Measurements from ENCODE around the gene FAS. TPM values are rescaled to one million over a fixed set of nuclear protein-coding genes. Genes with fewer than 3 reads are reported as not detected.
A peak's percentile ranks its signal among the peaks of the same experiment; 100 is the strongest.

The FAS gene
- total RNA-seq, 1 experiment from 2014 or later, result 9.3 TPM

GRCh38 chr10:89029785-89030437, 39.3 kb downstream of the FAS start (continued):
- TF ChIP-seq REST (IDR thresholded peaks at IDR 0.05; ENCODE audit: low read depth) (no peak), JUND (IDR thresholded peaks at IDR 0.05) (no peak), ZNF274 (IDR thresholded peaks at IDR 0.05; ENCODE audit: low read depth, low read length) (no peak), EGR1 (IDR thresholded peaks at IDR 0.05; ENCODE audit: low read depth) (no peak), RAD21 (IDR thresholded peaks at IDR 0.05; ENCODE audit: low read depth) (peak; percentile 95), ZFX (IDR thresholded peaks at IDR 0.05) (no peak), CBX3 (IDR thresholded peaks at IDR 0.05; ENCODE audit: low read depth) (0 out of 2 replicates have a peak, but pooled peaks have one; percentile 40), SP1 (IDR thresholded peaks at IDR 0.05; ENCODE audit: low read depth) (no peak)

- no peak overlapping the region for H3K9ac ChIP-seq (ENCODE audit: low read length)
- POLR2A ChIA-PET, result interaction anchor here (0.6 kb wide), 1 partner anchor 15 kb away, joined by 3 read pairs; no protein-coding TSS in a partner anchor
- no peaks in the 10 kb centered on the region for H3K27me3 ChIP-seq (ENCODE audit: insufficient read depth, low read length)
- intact Hi-C loops (cut with micrococcal nuclease), result loop anchor here (1.0 kb wide), 2 partner anchors 183 to 187 kb away; no protein-coding TSS in a partner anchor
- peaks cover 11 to 17% of the 10 kb centered on the region in 2 experiments; a peak in 3 of 4 replicates for H3K4me1 ChIP-seq (ENCODE audit: control insufficient read depth in 1 of 2, insufficient read depth in 2 of 2, low read length in 2 of 2)
- CTCF ChIA-PET, result interaction anchor here (1.0 to 3.3 kb wide), 3 partner anchors 41 to 187 kb away, joined by 3 to 21 read pairs (median 4); partner anchors contain the start of gene FAS
- ATAC-seq (no peak), DNase-seq (ENCODE audit: low read depth, low spot score) (no peak)
- no peaks in the 10 kb centered on the region for H3K9me3 ChIP-seq (ENCODE audit: control insufficient read depth in 1 of 2, insufficient read depth in 1 of 2, low read depth in 1 of 2, low read length in 2 of 2)
- H3K4me3 ChIP-seq (replicated peaks in 1 of 2; ENCODE audit: low read depth in 1 of 2, low read length in 2 of 2), result no peak overlapping the region
- no peaks in the 10 kb centered on the region for H3K79me2 ChIP-seq (ENCODE audit: insufficient read depth, low read length)
- no TSS peak for BruUV-seq (replicated peaks)
- no peaks in the 10 kb centered on the region for H4K20me1 ChIP-seq (ENCODE audit: insufficient read depth)
- H2AFZ ChIP-seq (ENCODE audit: low read depth, low read length, poor library complexity, severe bottlenecking), result no peak overlapping the region
- no peak overlapping the region for H3K4me2 ChIP-seq (ENCODE audit: low read length)
- TF ChIP-seq POLR2AphosphoS5 (IDR thresholded peaks at IDR 0.05; ENCODE audit: low read depth, low read length) (no peak), CEBPB (IDR thresholded peaks at IDR 0.05; ENCODE audit: low read depth) (no peak), CBX3 (IDR thresholded peaks at IDR 0.05; ENCODE audit: low read depth) (no peak), EGR1 (IDR thresholded peaks at IDR 0.05; ENCODE audit: low read depth) (no peak), ZFX (IDR thresholded peaks at IDR 0.05) (no peak), SIN3A (IDR thresholded peaks at IDR 0.05; ENCODE audit: low read depth) (no peak), EZH2 (IDR thresholded peaks at IDR 0.05) (no peak), TCF7L2 (IDR thresholded peaks at IDR 0.05; ENCODE audit: borderline replicate concordance, extremely low read depth, insufficient read depth, insufficient read length) (no peak), YY1 (IDR thresholded peaks at IDR 0.05; ENCODE audit: extremely low read depth, insufficient replicate concordance, low read depth, low read length) (no peak)
- H3K36me3 ChIP-seq (ENCODE audit: control insufficient read depth in 1 of 2, insufficient read depth in 2 of 2, low read length in 2 of 2), result no peaks in the 10 kb centered on the region
- H3K27ac ChIP-seq (ENCODE audit: low read depth, low read length), result no peak overlapping the region
- H3K9me2 ChIP-seq (ENCODE audit: insufficient read depth), result no peaks in the 10 kb centered on the region
- RAD21 ChIA-PET (ENCODE audit: low non-redundant PET in 1 of 2, low total read pairs in 2 of 2, uncharacterized antibody in 2 of 2, unreplicated experiment in 2 of 2), result no interaction called here
These were observed 40.2 kb downstream of the FAS start for GRCh38 chr10:89030791-89031190.

All from HCT116 (cell line).